Ascending aorta (tissue), 2 donors: ENCODE results near the gene SIGLEC8. TPM values are rescaled to one million over a fixed set of nuclear protein-coding genes. Genes with fewer than 3 reads are reported as not detected.
A peak's percentile ranks its signal among the peaks of the same experiment; 100 is the strongest.

Source experiments
- DNase-seq, 2 donors: peaks; one replicate each; pipeline ENCODE4 v3.0.0-alpha.2; 2019; ENCODE audit warnings: low spot score in 2 of 2
- H3K27ac ChIP-seq, 2 donors: fragments of 200-600 bp; sonication (generic); one replicate each; pipeline ENCODE4 v1.5.1; 2016 to 2017; ENCODE audit warnings: mild to moderate bottlenecking in 1 of 2
- H3K27me3 ChIP-seq: fragments of 200-600 bp; sonication (generic); one replicate; pipeline ENCODE4 v1.5.1; 2017
- H3K36me3 ChIP-seq, 2 donors: fragments of 200-600 bp; sonication (generic); one replicate each; pipeline ENCODE4 v1.5.1; 2016
- H3K4me1 ChIP-seq, 2 donors: fragments of 200-600 bp; sonication (generic); one replicate each; pipeline ENCODE4 v1.5.1; 2016 to 2017; ENCODE audit warnings: mild to moderate bottlenecking in 1 of 2
- H3K4me3 ChIP-seq, 2 donors: fragments of 200-600 bp; sonication (generic); one replicate each; pipeline ENCODE4 v1.5.1; 2016 to 2017; ENCODE audit warnings: mild to moderate bottlenecking in 1 of 2
- H3K9me3 ChIP-seq, 2 donors: fragments of 200-600 bp; sonication (generic); one replicate each; pipeline ENCODE4 v1.5.1; 2016
- intact Hi-C: fragments of 100-400 bp; cut with DNase I; formaldehyde crosslinking; loops from one replicate; pipeline ENCODE4 v1.15.1; 2023
- total RNA-seq: library from RNA; depleted of rRNA; stranded (reverse); fragments of >200 nt; gene quantifications from one replicate; pipeline ENCODE4 v1.1.0, GENCODE V29; 2016
- TF ChIP-seq, protein P1 (sequence below), 3 experiments: fragments of 200-600 bp in 2 of 3; fragments of 450-650 bp in 1 of 3; sonication (generic) in 2 of 3; IDR thresholded peaks; one replicate each; pipeline ENCODE4 v1.5.1; 2016 to 2019; ENCODE audit warnings: antibody characterized with exemption in 3 of 3, mild to moderate bottlenecking in 1 of 3, moderate library complexity in 1 of 3

Gene SIGLEC8
- total RNA-seq, 1 donor from 2014 or later: not detected

DNA sequence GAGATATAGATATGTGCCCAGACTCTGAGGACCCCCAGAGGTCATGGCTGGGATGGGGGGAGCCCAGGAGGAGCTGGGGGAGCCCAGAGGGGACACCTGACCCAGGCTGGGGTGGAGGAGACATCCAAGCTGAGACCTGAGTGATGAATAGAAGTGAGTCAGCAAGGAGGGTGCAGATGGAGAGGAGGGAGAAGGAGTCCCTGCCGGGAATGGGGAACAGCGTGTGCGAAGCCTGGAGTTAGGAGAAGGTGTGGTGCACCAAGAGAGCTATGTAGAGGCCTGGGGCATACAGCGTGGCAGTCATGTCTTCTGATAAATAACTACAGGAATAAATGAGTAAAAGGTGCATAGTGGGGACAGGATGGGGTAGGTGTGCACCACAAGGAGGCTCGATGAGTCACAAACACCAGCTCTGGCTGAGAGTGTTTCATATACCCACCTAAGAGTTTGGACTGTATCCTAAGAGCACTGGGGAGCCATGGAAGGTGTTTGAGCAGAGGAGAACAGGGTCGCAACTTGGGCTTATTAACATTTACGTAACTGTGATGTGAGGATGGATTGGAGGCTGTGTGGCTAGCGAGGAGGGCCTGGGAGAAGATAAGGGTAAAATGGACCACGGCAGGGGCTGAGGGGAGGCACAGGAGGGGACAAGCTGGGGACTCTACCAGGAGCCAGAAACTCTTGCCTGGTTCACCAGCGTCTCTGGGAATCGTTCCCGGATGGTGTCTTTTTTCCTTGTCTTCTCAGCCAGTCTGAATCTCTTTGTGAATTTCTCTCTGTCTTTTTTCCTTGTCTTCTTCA is 21.5 kb upstream of the SIGLEC8 start:
- Histone ChIP-seq H3K27me3 (no peaks in the 10 kb centered on the region), H3K4me3 (no peak overlapping the region), H3K36me3 (no peaks in the 10 kb centered on the region), H3K27ac (no peak overlapping the region), H3K9me3 (no peaks in the 10 kb centered on the region), H3K4me1 (no peaks in the 10 kb centered on the region)
- TF ChIP-seq, protein P1, sequence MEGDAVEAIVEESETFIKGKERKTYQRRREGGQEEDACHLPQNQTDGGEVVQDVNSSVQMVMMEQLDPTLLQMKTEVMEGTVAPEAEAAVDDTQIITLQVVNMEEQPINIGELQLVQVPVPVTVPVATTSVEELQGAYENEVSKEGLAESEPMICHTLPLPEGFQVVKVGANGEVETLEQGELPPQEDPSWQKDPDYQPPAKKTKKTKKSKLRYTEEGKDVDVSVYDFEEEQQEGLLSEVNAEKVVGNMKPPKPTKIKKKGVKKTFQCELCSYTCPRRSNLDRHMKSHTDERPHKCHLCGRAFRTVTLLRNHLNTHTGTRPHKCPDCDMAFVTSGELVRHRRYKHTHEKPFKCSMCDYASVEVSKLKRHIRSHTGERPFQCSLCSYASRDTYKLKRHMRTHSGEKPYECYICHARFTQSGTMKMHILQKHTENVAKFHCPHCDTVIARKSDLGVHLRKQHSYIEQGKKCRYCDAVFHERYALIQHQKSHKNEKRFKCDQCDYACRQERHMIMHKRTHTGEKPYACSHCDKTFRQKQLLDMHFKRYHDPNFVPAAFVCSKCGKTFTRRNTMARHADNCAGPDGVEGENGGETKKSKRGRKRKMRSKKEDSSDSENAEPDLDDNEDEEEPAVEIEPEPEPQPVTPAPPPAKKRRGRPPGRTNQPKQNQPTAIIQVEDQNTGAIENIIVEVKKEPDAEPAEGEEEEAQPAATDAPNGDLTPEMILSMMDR (IDR thresholded peaks at IDR 0.05): no peak
- DNase-seq: peak in 1 of 2 donors; percentile 21
- intact Hi-C loops: loop anchor here (10.0 kb wide), 1 partner anchor 295 kb away; no protein-coding TSS in a partner anchor

DNA sequence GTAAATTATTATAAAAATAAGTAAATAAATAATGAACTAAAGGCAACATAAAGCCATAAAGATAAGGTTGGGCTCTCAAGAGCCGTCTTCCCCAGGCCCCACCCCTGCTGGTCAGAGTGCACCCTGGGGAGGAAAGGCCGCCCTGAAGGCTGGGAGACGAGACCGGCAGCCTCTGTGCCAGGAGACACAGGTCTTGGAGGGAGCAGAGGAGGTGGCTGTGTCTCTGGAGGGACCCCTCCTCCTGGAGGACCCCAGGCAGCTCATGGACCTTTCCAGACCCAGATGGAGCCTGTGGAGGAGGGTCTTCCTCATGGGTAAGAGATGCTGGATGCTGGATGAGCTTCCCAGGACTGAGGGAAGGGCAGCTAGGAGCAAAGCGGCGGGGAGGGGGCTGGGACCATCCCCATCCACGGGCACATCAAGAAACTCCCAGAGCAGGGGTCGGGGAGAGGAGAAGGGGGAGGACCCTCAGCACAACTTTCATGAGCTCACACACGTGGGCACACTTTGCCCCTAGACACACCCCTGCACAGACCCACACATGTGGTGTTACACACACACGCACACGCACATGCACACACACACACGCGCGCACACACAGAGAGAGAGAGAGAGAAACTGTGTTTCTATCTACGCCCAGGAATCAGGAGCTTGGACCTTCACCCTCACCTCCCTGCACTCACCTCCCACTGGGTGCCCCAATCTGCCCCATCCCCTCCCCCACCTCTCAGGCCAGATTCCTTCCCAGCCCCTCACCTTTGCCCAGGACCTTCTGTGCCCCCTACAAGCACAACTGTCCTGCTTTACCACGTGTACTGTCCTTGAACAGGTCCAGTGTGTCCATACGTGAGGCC is 20.4 kb upstream of the SIGLEC8 start, which contains the start of gene CEACAM18:
Gene CEACAM18, plus strand, starts transcription at position 159 of the 854 bp plus-strand sequence.
- Histone ChIP-seq H3K9me3 (no peaks in the 10 kb centered on the region), H3K27ac (no peak within 1 kb of the TSS), H3K27me3 (no peaks in the 10 kb centered on the region), H3K4me1 (no peaks in the 10 kb centered on the region), H3K36me3 (no peaks in the 10 kb centered on the region), H3K4me3 (no peak within 1 kb of the TSS)
- peak in 1 of 2 donors; percentile 28 for DNase-seq
- intact Hi-C loops: loop anchor here (10.0 kb wide), 1 partner anchor 296 kb away; no protein-coding TSS in a partner anchor
- TF ChIP-seq, protein P1 (IDR thresholded peaks at IDR 0.05): no peak

DNA sequence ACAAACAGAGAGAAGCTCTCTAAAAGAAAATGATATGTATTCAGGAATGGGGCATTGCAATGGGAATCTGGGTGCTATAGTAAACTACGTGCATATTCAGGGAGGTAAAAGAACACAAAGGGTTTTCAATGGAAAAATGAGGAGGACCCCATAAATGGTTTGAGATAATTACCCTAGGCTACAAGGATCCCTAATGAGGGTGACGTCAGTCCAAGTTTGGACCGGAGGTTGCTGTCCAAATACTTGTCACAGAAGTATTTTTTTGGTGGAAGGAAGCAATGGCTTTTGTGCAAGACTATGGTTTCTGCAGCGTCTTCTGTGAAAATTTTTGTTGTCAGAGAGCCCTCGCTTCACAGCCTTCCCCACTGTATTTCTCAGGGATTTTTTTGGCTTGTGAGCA is 19.1 kb upstream of the SIGLEC8 start:
- DNase-seq: no peak
- Histone ChIP-seq H3K36me3 (no peaks in the 10 kb centered on the region), H3K4me1 (no peaks in the 10 kb centered on the region), H3K9me3 (no peaks in the 10 kb centered on the region), H3K27me3 (no peaks in the 10 kb centered on the region), H3K27ac (no peak overlapping the region), H3K4me3 (no peak overlapping the region)
- intact Hi-C loops: loop anchor here (10.0 kb wide), 1 partner anchor 297 kb away; no protein-coding TSS in a partner anchor
- TF ChIP-seq, protein P1 (IDR thresholded peaks at IDR 0.05): no peak

DNA sequence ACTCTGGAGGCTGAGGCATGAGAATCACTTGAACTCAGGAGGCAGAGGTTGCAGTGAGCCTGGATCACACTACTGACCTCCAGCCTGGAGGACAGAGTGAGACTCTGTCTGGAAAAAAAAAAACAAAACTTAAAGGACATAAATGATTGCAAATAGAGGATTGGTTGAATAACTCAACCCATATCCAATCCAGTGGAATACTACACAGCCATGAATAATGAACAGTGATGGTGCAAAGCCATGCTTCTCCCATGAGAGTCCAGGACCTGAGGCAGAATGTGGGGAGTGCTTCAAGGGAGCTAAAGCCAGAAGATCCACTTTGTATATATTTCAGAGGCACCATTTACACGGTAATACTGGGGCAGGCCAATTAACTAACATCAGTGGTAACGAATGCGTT is 17.9 kb upstream of the SIGLEC8 start:
- no peaks in the 10 kb centered on the region for H3K4me1 ChIP-seq
- TF ChIP-seq, protein P1 (IDR thresholded peaks at IDR 0.05): no peak
- H3K27me3 ChIP-seq: no peaks in the 10 kb centered on the region
- DNase-seq: no peak
- no peaks in the 10 kb centered on the region for H3K36me3 ChIP-seq
- H3K27ac ChIP-seq: no peak overlapping the region
- no peaks in the 10 kb centered on the region for H3K9me3 ChIP-seq
- no peak overlapping the region for H3K4me3 ChIP-seq
- intact Hi-C loops: loop anchor here (10.0 kb wide), 1 partner anchor 299 kb away; no protein-coding TSS in a partner anchor

DNA sequence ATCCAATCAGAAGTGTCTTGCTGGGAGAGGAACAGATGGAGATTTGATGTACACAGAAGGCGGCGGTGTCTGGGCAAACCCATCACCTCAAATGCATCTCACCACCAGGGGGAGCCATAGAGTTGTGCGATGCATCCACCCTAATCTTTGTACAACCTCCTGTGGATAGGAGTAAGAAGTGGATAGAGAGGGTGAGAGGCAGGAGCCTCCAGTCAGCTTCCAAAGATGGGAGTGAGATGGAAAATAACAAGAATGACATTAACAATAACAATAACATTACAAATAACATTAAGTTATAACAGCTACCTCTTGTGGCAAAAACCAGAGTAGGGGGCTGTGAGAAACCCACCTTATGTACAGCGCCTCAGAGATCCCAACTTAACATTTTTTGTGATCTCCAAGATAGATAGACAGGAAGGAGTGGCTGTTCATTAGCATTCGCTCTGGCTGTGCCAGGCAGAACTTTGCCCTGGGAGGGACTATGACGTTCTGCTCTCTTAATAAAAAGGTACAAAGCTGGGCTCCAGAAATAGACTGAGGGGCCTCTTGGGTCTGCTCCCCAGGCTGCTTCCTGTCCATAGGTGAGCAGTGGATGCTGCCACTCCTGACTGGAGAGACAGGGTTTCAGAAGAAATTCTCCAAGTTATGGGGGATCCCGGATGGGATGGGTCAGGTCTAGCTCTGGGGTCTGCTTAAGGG is 14.9 kb upstream of the SIGLEC8 start:
- Histone ChIP-seq H3K9me3 (no peaks in the 10 kb centered on the region), H3K36me3 (no peaks in the 10 kb centered on the region), H3K27ac (no peak overlapping the region), H3K27me3 (no peaks in the 10 kb centered on the region), H3K4me1 (no peaks in the 10 kb centered on the region), H3K4me3 (no peak overlapping the region)
- TF ChIP-seq, protein P1 (IDR thresholded peaks at IDR 0.05): peak; percentile 68 to 80 (median 80)
- peak in 1 of 2 donors; percentile 86 for DNase-seq
- intact Hi-C loops: loop anchor here (1.0 to 10.0 kb wide), 2 partner anchors 184 to 302 kb away; no protein-coding TSS in a partner anchor
